Nephron progenitor cell (in vitro differentiated cells): ENCODE measurements around the gene HMOX2.

Source experiments
- DNase-seq: peaks from one replicate; pipeline ENCODE4 v3.0.0; 2021
- H3K27ac Mint-ChIP-seq: 2 replicates; pipeline ENCODE4 v1.8.0; 2021; ENCODE audit warnings: mild to moderate bottlenecking, moderate library complexity, mixed read lengths
- H3K27me3 Mint-ChIP-seq: 2 replicates; pipeline ENCODE4 v1.8.0; 2021; ENCODE audit warnings: mild to moderate bottlenecking, low read depth, mixed read lengths; ENCODE audit not compliant: poor library complexity
- H3K36me3 Mint-ChIP-seq: 2 replicates; pipeline ENCODE4 v1.8.0; 2021; ENCODE audit warnings: low read depth, mixed read lengths
- H3K4me1 Mint-ChIP-seq: 2 replicates; pipeline ENCODE4 v1.8.0; 2021; ENCODE audit warnings: mixed read lengths
- H3K4me3 Mint-ChIP-seq: 2 replicates; pipeline ENCODE4 v1.8.0; 2021; ENCODE audit warnings: mild to moderate bottlenecking, moderate library complexity, mixed read lengths
- H3K9me3 Mint-ChIP-seq: 2 replicates; pipeline ENCODE4 v1.8.0; 2021; ENCODE audit warnings: mild to moderate bottlenecking, moderate library complexity, mixed read lengths
- TF ChIP-seq, protein P1 (sequence below): fragments of 200-600 bp; sonication (generic); IDR thresholded peaks from 2 replicates; pipeline ENCODE4 v1.5.0; 2021; ENCODE audit warnings: antibody characterized with exemption

HMOX2 gene

GRCh38 chr16:4513086-4513860 is 37.1 kb downstream of the HMOX2 start:
- Mint-ChIP-seq H3K36me3 (no peaks in the 10 kb centered on the region), H3K4me3 (no peak overlapping the region), H3K27me3 (peaks cover 2% of the 10 kb centered on the region), H3K9me3 (no peaks in the 10 kb centered on the region), H3K27ac (no peak overlapping the region), H3K4me1 (no peaks in the 10 kb centered on the region)
- TF ChIP-seq, protein P1, sequence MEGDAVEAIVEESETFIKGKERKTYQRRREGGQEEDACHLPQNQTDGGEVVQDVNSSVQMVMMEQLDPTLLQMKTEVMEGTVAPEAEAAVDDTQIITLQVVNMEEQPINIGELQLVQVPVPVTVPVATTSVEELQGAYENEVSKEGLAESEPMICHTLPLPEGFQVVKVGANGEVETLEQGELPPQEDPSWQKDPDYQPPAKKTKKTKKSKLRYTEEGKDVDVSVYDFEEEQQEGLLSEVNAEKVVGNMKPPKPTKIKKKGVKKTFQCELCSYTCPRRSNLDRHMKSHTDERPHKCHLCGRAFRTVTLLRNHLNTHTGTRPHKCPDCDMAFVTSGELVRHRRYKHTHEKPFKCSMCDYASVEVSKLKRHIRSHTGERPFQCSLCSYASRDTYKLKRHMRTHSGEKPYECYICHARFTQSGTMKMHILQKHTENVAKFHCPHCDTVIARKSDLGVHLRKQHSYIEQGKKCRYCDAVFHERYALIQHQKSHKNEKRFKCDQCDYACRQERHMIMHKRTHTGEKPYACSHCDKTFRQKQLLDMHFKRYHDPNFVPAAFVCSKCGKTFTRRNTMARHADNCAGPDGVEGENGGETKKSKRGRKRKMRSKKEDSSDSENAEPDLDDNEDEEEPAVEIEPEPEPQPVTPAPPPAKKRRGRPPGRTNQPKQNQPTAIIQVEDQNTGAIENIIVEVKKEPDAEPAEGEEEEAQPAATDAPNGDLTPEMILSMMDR: no peak
- DNase-seq: no peak

- H3K27ac Mint-ChIP-seq: no peak overlapping the region
- H3K9me3 Mint-ChIP-seq: no peaks in the 10 kb centered on the region
- TF ChIP-seq, protein P1: no peak
- no peak overlapping the region for H3K4me3 Mint-ChIP-seq
- DNase-seq: no peak
- no peaks in the 10 kb centered on the region for H3K36me3 Mint-ChIP-seq
- peaks cover 2% of the 10 kb centered on the region for H3K27me3 Mint-ChIP-seq
- H3K4me1 Mint-ChIP-seq: no peaks in the 10 kb centered on the region
These were observed 37.7 kb downstream of the HMOX2 start for GRCh38 chr16:4513881-4514280.

DNA sequence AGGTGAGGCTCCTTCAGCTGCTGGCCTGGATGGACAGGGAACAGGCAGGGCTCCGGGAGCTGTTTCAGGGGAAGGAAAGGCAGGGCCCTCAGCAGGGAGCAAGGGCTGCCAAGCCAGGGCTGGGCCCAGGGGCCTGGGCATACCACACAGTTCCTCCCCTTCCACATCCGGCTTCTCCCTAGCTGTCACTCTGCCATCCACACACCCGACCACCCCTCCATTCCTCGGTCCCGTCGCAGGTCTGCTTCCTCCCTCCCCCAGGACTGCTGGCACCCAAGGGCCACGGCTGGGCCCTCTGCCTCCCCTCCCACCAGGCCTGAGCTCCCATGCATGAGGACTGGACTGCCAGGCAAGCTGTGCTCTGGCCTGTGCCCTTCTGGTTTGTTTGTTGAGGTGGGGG is 38.4 kb downstream of the HMOX2 start:
- DNase-seq: no peak
- Mint-ChIP-seq H3K27me3 (peaks cover 2% of the 10 kb centered on the region), H3K27ac (peak overlapping the region; percentile 29), H3K9me3 (no peaks in the 10 kb centered on the region), H3K4me3 (no peak overlapping the region), H3K4me1 (no peaks in the 10 kb centered on the region), H3K36me3 (no peaks in the 10 kb centered on the region)
- TF ChIP-seq, protein P1: no peak

DNA sequence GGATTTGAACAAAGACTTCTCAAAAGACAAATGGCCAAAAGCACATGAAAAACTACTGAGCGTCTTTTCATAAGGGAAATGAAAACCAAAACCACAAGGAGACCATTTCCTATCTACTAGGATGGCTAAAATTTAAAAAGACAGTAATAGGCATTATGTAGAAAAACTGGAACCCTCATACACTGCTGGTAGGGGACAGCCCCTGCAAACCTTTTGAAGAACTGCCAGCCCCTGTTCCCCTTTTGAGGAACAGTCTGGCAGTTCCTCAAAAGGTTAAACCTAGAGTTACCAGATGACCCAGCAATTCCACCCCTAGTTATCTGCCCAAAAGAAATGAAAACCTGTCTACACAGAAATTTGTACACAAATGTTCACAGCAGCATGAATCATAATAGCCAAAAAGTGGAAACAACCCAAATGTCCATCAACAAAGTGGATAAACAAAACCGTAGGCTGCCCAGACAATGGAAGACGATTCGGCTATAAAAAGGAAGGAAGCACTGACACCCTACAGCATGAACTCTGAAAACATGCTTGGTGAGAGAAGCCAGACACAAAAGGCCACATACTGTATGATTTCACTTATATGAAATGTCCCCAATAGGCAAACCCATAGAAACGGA is 39.5 kb downstream of the HMOX2 start:
- DNase-seq: no peak
- no peaks in the 10 kb centered on the region for H3K4me1 Mint-ChIP-seq
- TF ChIP-seq, protein P1: no peak
- H3K27ac Mint-ChIP-seq: no peak overlapping the region
- no peak overlapping the region for H3K4me3 Mint-ChIP-seq
- no peaks in the 10 kb centered on the region for H3K36me3 Mint-ChIP-seq
- peaks cover 2% of the 10 kb centered on the region for H3K27me3 Mint-ChIP-seq
- H3K9me3 Mint-ChIP-seq: no peaks in the 10 kb centered on the region

DNA sequence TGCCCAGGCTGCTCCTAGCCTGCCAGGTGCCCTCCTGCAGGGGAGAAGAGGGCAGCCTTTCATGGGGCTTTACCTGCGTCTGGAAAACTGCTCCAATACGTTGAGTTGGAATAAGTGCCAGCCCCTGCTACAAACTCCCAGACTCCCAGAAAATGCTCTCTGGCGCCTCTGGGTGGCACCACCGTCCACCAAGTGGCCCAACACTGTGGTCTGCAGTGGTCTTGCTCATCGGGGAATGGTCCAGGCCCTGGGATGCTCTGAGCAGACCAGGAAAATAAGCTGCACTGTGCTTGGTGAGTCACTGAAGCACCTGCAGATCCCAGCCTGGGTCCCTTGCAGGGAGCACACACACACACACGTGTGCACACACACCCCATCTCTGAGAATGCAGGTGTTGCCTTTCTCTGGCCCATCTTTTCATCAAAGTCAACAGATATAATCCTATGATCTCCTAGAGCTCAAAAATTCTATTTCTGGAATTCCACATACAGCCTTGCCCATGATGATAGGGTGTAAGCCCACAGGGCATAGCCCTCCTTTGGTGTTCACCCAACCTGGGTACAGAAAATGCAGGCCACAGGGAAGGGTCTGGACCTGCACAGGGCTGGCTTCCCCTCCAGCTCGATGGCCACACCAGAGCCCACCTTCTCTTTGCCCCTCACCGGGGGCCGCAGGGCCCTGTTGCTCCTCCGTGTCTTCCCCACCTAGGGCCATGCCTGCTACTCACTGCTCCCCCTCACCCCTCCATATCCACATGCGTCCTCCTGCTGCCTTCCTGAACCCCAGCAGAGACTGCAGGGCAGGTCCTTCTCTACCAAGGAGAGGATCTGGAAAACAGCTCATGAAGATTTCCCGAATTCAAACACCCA is 41.8 kb downstream of the HMOX2 start:
- TF ChIP-seq, protein P1: peak; percentile 79
- Mint-ChIP-seq H3K27ac (peak overlapping the region; percentile 32), H3K27me3 (peaks cover 2% of the 10 kb centered on the region), H3K36me3 (no peaks in the 10 kb centered on the region), H3K9me3 (no peaks in the 10 kb centered on the region), H3K4me1 (peaks cover 19% of the 10 kb centered on the region), H3K4me3 (no peak overlapping the region)
- DNase-seq: peak; percentile 66
